GM21390 (cell line): ENCODE measurements around the gene FRMD7.
"Not testable (repeated sequence)": the region's sequence is repeated elsewhere in the genome, so short reads cannot be mapped to it uniquely, and the experiment has no call there.

Source experiments
- ATAC-seq: cut with Tn5 transposase; IDR thresholded peaks from one replicate; pipeline ENCODE4 v1.9.1; 2021; ENCODE audit not compliant: unreplicated experiment

Gene FRMD7

DNA sequence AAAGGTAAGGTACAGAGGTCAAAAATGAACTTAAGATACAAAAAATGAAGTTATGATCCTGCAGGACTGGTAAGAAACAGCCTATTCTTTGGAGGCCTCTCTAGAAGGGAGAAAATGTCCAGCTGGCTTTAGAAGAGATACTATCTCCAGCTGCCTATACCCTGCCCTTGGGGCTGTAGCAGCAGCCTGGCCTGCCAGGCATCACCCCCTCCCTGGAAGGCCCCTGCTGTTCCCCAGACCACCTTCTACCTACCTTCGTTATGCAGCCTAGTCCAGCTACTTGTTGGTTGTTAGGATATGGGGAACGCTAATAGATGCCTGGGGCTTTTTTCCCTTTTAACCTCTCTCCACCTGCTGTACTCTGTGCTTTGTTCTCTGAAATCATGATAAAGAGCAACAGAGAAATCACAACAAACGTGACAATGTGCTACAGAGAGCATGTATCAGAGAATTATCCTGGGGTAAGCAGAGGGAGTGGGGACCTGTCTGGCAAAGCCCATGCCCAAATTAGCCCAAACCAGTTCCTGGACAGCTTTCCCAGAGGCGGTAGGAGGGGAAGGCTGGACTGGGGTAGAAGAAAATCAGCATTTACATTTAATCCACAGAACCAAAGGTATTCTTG lies 34.5 kb downstream of the FRMD7 start:
- no peak for ATAC-seq

DNA sequence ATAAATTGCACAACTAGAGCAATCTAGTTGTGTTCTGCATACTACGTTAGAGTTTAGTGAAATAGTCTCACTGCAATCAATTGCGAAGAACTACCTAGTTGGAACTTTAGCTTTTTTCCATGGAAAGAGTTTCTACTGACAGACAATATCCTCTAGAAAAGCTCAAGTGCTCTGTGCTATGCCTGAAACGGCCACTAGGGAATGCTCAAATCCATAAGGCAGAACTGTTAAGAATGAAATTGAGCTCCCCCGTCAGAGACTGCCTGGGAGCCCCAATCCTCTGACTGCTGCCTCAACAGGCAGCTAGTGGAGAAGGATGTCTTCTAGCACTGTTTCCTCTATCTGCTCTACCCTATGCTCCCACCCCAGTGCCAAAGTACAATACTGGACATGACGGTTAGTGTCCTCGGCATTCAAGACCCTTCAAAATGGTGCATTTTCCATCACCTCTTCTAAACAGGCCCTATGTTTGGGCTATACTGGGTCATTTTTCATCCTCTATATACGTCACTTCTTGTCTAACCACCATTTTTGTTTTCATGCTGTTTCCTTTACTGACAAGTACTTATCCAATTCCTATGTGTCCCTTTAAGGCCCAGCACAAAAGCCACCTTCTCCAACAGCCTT lies 35.3 kb downstream of the FRMD7 start:
- ATAC-seq: peak; percentile 79

DNA sequence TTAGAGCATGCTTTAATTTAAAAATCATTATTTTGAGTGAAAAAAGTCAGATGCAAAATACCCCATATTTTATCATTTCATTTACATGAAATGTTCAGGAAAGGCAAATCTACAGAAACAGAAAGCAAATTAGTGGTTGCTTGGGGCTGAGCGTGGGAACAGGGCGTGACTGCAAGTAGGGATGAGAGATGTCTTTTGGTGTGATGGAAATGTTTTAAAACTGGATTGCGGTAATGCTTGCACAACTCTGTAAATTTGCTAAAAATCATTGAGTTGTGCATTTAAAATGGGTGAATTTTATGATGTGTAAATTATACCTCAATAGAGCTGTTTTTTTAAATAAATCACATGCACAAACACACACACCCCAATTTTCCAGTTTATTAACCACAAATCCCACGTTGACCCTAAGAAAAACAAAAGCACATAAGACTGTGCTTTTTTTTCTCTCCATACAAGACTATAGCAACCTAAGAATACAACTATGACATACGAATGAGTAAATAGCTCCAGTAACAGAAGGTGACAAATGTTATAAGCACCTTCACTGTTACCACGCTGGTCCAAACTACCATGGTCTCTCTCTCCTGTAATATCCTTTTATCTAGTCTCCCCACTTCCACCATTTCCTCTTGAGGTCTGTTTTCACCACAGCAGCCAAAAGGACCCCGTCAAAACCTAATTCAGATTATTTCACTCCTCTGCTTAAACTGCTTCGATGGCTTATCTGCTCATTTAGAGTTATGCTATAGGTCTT lies 37.2 kb downstream of the FRMD7 start:
- ATAC-seq: no peak

DNA sequence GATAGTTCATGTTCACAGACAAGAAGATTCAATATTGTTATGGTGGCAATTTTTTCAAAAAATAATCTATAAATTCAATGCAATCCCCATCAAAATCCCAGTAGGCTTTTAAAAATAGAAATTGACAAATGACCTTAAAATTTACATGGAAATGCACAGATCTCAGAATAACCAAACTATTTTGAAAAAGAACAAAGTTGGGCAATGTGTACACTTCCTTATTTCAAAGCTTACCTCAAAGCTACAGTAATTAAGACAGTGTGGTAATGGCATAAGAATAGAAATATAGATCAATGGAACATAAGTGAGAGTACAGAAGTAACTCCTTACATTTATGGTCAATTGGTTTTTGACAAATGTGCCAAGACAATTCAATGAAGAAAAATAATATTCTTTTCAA lies 39.0 kb downstream of the FRMD7 start:
- ATAC-seq: no peak

DNA sequence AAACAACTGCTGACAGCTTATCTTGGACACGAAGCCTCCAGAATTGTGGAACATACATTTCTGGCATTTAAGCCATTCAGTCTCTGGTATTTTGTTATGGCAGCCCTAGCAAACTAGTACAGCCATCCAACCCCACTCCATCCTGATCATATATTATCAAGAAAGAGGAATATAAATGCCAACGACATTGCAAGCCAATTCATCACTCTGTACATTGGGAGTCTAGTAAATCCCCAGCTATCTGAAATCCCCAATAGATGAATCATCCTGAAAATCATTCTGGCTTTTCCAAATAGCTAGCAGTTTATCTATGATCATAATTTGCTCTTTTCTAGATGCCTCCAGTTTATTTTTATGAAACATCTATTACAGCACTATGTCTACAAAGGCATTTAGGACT lies 41.1 kb downstream of the FRMD7 start:
- no peak for ATAC-seq

DNA sequence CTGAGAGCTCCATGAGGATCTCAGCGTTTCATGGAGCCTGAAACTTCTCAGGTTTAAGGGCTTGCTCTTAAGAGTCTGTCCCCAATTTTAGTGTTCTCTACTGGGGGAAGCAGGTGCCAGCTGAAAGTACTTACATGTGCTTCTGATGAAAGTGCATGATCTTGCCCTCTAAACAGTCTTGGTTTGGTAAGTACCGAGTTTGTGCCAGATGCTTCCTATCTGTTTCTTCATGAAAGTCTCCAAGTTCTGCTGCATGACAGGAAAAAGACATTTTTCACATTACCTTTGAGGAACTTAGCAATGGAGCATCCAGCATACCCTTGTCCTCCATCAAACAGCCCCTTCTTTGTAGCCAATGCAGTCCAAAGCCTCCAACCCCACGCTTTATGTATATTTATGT lies 42.0 kb downstream of the FRMD7 start:
- no peak for ATAC-seq

DNA sequence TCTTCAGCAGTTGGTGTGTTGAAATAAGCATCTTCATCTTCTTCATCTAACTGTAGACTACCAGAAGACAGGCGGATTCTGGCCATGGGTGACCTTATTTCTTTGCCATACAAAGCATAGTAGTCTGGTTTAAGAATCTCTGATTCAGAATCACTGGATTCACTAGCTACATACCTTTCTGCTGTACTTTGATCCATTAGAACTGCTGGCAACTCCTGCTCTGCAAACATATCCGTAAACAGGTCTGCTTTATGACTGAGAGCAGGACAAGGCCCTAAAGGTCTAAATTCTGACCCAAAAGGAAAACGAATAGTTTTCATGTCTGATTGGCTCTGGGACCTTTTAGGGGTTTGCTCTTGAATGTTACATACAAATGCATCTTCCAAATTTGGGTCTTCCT lies 49.9 kb downstream of the FRMD7 start:
- ATAC-seq: no peak

DNA sequence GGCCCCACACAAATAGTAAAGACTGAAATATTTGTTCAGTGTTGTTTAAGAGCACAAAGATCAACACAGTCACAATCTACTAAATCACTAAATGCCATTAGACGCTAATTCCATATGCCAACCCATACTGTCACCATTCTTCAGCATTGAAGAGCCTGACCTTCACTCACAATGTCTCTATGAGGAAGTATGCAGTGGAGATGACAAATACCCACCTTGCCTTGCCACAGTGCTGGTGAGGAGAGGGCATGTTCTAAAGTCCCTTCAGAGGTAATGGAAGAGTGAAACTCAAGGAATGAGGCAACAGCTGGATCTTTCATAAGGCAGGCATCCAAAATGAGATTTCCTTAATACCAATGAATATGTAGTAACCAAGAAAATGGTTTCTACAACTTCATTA lies 50.4 kb downstream of the FRMD7 start:
- ATAC-seq: no peak

DNA sequence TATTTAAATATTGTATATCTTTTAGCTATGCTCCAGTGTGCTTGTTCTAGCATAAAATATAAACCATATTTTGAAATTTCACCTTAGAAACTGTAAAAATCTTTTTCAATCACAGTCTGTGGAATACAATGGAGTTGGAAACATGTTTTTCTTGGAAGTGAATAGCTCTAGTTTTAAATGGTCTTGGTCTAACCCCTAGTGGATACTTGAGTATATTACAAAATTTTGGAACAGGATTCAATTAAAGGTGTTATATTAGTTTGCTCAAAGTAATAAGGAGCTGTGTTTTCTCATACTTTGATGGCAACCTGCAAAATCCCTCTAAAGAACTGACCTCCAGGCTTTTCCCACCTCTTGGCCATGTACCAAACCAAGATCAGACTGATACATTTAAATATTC lies 56.6 kb downstream of the FRMD7 start:
- ATAC-seq: no peak

DNA sequence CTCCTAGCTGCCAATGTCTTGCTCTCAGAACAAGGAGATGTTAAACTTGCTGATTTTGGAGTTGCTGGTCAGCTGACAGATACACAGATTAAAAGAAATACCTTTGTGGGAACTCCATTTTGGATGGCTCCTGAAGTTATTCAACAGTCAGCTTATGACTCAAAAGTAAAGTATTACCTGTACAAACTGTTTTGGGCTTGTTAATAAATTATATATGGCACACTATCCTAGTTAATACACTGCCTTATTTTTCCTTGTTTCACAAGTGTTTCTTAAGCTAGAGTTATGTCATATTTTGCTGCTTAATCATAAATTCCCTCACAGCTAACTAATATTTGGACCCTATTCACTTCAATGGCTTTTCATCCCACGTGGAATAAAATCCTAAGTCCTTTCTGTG lies 59.4 kb downstream of the FRMD7 start:
- ATAC-seq: no peak

DNA sequence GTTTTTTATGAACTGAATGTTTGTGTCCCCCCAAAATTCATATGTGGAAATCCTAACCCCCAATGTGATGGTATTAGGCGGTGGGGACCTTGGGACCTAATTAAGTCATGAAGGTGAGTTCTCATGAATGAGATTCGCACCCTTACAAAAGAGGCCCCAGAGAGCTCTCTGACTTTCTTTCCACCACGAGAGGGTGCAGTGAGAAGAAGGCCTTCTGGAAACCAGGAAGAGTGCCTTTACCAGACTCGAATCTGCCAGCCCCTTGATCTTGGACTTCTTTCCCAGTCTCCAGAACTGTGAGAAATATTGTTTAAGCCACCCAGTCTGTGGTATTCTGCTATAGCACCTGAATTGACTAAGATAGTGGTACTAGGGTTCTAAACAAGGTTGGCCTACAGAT lies 64.0 kb downstream of the FRMD7 start:
- no peak for ATAC-seq

DNA sequence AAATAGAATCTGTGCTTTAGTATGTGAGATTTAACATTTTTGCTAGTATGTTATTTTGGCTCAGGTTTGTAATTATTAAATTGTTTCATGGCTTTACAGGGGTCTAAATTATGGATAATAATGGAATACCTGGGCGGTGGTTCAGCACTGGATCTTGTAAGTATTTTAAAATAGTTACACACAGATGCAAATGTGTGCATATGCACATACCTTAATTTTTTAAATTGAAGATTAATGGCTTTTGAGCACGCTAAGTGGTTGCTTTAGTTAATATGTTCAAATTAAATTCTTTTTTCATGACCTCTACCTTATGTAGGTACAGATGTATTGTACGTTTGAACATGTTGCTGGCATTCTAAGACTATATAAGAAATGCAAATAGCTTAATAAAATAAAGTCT lies 64.5 kb downstream of the FRMD7 start:
- ATAC-seq: no peak

DNA sequence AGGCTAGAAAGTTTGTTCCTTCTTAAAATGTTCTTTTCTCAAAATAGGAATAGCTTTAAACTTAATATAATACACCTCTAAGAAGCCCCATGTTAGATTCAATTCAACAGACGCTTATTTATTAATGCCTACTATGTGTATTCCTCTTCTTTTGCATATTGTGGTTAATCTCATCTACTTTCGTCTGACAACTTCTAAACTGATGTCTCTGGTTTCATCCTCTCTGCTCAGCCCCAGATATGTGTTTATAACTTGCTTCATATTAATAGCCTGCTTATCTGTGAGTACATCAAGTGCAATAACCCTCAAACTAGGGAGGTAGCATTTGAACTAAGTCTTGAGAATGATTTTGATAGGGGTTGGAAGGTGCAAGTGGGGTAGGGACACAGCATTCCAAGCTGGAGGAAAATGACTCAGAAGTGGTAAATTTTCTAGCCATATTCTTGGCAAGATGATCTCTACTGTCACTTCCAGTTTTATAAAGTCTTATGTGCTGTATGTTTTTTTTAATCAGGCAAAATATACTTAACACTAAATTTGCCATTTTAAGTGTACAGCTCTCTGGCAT lies 67.8 kb downstream of the FRMD7 start:
- peak; percentile 80 for ATAC-seq

DNA sequence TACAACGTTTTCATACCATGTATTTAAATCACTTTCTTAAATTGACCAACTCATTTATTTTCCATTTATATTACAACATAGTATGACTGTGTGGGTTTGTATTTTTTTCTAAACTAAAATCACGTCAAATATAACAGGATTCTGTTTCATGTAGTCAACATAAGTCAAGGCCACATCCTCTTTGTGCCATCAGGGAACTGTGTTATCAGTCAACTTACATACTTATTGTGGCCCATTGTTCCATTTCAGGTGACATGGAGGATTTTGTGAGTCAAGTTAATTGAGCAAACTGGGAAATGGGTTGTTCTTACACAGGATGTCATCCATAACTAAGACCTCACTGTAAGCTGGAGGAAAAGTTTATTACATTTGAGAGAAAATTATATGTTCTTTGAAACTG lies 68.8 kb downstream of the FRMD7 start:
- no peak for ATAC-seq

DNA sequence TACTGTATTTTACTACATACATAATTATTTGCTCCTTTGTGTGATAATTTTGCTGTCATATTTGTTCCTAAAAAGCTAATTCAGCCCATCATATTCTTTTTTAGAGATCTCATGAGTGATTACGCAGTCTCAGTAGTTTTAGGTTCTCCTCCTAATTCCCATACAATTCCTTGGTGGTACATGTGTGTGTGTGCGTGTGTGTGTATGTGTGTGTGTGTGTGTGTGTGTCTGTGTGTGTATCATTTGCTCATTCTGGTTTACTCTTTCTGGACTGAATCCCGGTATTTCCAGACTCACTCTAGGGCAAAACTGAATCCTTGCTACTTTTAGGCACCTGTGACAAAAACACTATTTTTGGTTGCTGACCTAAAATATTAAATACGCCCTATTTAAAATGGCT lies 69.8 kb downstream of the FRMD7 start:
- ATAC-seq: no peak

DNA sequence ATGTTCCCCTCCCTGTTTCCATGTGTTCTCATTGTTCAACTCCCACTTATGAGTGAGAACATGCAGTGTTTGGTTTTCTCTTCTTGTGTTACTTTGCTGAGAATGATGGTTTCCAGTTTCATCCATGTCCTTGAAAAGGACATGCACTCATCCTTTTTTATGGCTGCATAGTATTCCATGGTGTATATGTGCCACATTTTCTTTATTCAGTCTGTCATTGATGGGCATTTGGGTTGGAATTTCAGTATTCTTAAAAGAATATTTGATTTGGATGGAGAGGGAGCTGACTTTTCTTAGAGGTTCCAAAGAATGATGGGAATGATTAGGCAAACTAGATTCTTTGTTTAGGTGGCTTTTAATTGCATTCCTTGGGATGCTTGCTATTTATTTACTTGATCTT lies 76.0 kb downstream of the FRMD7 start:
- not testable (repeated sequence) for ATAC-seq

DNA sequence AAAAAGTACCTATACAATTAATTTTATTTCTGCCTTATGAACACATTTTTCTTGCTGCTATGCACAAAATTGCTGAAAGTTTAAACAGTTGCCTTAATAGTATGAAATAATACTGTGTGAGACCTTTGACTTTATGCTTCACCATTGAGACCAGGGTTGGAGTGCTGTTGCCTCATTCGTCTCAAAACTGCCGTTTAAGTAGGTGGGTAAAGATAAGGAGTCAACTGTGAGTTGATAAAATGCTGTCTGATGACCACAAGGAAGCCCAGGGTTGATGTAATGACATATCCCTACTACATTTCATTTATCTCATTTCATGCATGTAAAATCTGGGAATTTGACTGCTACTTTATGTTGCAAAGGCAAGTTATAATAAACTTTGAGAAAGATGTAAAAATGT lies 81.3 kb downstream of the FRMD7 start:
- no peak for ATAC-seq

DNA sequence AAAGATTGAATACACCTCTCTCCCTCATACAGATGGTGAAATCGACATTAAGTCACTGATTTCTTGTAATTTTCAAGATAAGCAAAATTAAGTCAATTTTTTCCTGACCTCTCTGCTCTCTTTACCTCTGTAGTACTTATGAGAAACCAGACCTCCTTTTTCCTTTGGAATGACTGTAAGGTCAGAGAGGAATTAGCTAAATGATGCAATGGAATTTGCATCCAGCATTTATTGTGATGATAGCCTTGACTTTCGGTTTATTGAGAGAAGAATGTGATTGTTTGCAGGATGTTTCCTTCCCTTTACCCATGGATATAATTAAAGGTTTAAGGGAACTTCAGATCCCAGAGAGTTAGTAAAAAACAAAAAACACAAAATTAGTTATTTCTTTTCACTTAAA lies 82.4 kb downstream of the FRMD7 start:
- ATAC-seq: no peak

DNA sequence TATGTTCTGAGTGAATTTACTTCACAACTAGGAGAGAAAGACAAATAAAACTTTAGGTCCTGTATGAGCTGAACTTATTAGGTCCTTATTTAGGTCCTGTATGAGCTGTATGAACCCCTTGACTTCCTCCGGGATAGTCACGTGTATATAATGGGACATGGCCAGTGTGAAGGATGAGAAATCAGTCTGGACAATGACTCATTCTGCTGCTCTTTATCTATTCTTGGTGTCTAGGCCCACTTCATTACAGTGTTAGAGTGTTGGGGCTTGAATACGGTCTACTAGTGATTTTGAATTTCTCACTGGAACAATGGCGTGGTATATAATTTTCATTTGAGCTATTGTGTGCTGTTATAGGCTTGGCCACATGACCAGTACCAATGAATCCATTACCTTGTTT lies 82.9 kb downstream of the FRMD7 start:
- no peak for ATAC-seq

DNA sequence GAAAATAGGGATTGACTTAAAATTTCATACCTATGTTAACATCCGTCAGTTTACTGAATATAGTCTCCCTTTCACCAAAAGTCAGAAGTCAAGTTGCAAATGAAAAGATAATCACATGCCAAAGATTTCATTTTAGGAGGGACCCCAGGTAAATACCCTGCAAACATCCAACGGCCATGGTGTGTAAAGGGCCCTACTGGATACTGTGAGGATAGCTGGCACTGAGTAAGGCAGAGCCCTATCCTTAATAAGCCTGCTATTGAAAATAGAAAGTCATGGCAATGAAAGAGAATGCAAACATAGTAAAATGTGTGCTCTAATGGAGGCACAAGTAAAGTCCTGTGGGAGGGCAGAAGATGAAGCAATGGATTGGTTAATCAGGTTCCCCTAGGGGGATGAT lies 83.8 kb downstream of the FRMD7 start:
- no peak for ATAC-seq

DNA sequence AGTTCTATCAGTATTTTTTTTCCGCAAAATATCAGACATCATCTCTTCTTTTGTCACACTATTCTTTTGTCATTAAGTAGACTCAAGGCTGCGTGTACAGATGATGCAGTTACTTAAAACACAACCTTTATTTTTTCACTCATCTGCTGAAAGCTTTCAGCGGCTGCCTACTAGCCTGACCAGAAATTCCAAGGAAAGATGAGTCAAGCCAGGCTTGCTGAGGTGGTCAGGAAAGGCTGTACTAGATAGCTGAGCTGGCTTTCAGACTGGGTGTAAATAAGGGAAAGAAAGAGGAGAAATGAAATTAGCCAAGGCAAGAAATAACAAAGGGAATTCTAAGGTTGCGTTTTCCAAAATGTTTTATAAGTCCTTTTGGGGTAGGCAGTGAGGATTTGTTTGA lies 86.8 kb downstream of the FRMD7 start:
- ATAC-seq: no peak

DNA sequence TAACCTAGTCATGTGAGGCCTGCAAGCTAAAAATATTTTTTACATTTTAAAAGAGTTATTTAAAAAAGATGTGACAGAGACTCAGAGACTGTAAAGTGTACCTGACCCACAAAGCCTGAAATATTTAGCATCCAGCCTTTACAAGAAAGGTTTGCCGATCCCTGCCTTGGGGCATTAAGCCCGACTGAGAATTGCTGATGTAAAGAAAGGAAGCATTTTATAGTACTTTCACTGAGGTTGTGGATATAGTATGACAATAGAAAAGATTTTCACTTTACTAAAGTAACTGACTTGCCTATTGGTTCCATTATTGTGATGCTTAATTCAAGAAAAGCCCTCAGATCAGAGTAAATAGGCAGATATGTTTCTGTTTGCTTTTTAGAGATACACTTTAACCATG lies 87.8 kb downstream of the FRMD7 start:
- no peak for ATAC-seq
